Measurements from ENCODE around the gene UQCC2.

The UQCC2 gene

DNA sequence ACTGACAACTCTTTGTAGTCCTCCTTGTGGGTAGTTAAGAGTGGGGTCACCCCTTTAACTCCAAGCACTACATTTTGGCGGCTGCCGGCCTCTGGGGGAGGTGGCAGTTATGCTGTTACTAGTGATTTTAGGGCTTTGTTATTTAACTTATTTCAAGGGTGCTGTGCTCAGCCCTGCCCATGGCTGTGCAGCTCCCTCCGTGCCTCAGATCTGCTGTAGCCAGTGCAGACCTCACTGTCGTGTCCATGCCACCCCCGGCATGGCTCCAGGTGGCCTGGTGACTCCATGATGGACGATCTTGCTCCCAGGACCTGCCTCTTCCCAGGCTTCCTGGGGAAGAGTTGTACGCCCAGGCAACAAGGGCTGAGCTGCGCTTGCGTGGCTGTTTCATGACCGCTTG is 15.4 kb downstream of the UQCC2 start:
- no peak overlapping the region for H3K4me3 ChIP-seq (replicated peaks; ENCODE audit: low read depth, low read length)
- TF ChIP-seq, protein P1, sequence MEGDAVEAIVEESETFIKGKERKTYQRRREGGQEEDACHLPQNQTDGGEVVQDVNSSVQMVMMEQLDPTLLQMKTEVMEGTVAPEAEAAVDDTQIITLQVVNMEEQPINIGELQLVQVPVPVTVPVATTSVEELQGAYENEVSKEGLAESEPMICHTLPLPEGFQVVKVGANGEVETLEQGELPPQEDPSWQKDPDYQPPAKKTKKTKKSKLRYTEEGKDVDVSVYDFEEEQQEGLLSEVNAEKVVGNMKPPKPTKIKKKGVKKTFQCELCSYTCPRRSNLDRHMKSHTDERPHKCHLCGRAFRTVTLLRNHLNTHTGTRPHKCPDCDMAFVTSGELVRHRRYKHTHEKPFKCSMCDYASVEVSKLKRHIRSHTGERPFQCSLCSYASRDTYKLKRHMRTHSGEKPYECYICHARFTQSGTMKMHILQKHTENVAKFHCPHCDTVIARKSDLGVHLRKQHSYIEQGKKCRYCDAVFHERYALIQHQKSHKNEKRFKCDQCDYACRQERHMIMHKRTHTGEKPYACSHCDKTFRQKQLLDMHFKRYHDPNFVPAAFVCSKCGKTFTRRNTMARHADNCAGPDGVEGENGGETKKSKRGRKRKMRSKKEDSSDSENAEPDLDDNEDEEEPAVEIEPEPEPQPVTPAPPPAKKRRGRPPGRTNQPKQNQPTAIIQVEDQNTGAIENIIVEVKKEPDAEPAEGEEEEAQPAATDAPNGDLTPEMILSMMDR (IDR thresholded peaks at IDR 0.05; ENCODE audit: low read length, missing control alignments), result no peak
- DNase-seq (ENCODE audit: low read depth), result no peak

DNA sequence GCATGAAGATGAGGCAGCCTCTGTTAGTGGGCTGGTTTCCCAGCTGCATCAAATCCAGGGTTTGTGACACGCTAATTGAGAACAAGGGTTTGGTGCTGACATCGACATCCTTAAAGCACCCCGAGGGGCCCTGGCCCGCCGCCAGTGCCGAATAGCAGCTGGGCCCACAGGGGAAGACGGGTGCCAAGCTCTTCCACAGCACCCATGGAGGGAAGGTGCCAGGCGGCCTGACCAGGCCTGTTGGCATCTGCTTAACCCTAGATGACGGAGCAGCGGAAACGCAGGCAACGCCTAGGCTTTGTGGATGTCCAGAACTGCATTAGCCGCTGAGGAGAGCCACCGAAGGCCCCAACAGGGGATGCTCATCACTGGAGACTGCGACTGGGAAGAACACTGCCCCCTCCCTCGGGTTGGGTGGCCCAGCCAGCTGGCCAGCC is 16.0 kb downstream of the UQCC2 start:
- TF ChIP-seq, protein P1 (IDR thresholded peaks at IDR 0.05; ENCODE audit: low read length, missing control alignments), result no peak
- DNase-seq (ENCODE audit: low read depth), result no peak
- H3K4me3 ChIP-seq (replicated peaks; ENCODE audit: low read depth, low read length), result no peak overlapping the region

DNA sequence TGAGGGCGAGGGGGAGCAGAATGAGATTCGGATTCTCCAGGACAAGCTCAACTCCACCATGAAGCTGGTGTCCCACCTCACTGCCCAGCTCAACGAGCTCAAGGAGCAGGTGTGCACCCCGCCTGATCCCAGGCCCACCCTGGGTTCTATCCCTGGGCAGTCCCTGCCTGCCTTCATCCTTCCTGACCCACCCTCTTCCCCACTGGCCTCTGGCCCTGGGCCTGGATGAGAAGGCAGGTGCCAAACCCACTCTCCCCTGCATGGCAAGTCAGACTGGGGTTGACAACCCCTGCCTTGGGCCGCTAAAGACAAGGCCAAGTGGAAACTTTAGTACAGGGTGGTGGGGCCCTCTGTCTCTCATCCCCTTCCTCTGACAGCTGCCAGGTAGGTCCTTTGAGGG is 16.5 kb downstream of the UQCC2 start:
- TF ChIP-seq, protein P1 (IDR thresholded peaks at IDR 0.05; ENCODE audit: low read length, missing control alignments), result no peak
- no peak for DNase-seq (ENCODE audit: low read depth)
- no peak overlapping the region for H3K4me3 ChIP-seq (replicated peaks; ENCODE audit: low read depth, low read length)

DNA sequence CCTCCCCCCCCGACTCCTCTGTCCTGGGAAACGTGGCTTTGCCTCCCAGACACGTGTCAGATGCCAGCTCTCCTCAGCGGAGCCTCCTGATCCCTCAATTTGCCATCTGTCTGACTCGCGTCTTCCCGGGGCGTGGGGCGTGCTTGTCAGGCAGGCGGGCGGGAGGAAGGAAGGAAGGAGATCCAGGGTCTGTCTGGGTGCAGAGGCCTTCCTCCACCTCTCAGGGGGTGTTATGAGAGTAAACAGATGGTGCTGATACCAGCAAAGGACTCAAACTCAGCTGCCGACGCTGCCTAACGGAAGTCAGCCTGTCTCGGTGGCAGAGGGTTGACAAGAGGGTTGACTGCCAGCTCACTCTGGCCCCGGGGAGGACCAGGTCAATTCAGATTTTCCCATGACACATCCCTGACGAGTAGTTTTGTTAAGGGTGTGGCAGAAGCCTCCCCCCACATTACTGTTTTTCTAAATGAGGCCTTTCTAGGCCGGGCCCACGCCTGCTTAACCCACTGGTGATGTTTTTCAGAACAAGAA is 17.0 kb downstream of the UQCC2 start:
- no peak overlapping the region for H3K4me3 ChIP-seq (replicated peaks; ENCODE audit: low read depth, low read length)
- TF ChIP-seq, protein P1 (IDR thresholded peaks at IDR 0.05; ENCODE audit: low read length, missing control alignments), result no peak
- DNase-seq (ENCODE audit: low read depth), result peak; percentile 39

DNA sequence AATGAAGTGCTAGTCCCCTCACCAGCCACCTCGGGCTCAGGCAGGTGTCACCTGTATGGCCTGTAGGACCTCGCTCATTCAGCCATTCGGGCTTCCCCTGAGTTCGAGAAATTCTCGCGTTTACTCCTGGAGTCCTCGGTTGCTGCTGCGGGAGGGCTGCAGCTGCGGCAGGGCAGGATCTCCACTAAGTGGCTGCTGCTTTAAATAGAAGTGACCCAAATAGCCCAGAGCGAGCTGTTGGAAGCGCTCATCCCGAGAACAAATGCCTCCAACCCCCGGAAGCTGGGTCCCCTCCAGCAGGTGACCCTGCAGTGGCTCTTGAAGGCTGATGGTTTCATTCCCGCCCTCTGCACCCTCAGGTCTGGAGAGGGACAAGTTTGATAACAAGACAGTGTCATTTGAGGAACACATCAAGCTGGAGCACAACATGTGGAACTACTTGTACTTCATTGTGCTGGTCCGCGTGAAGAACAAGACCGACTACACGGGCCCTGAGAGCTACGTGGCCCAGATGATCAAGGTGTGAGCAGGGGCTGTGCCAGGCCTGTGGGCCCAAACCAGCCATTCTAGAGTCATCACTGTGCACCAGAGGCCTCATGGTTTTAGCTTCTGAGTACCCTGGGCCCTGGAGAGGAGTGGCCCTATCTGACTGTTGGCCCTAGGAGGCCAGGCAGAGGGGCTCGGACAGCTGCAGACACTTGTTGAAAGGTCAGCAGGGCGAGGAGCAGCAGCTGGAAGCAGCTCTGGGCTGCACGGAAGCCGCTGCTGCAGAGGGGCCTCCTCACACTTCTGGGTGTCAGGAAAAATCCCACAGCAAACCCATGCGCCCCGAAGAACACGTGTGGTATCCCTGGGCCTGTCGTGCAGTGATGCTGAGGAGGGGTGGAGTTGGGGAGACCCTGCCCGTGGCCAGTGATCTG is 18.1 kb downstream of the UQCC2 start:
- no peak for DNase-seq (ENCODE audit: low read depth)
- TF ChIP-seq, protein P1 (IDR thresholded peaks at IDR 0.05; ENCODE audit: low read length, missing control alignments), result no peak
- no peak overlapping the region for H3K4me3 ChIP-seq (replicated peaks; ENCODE audit: low read depth, low read length)

DNA sequence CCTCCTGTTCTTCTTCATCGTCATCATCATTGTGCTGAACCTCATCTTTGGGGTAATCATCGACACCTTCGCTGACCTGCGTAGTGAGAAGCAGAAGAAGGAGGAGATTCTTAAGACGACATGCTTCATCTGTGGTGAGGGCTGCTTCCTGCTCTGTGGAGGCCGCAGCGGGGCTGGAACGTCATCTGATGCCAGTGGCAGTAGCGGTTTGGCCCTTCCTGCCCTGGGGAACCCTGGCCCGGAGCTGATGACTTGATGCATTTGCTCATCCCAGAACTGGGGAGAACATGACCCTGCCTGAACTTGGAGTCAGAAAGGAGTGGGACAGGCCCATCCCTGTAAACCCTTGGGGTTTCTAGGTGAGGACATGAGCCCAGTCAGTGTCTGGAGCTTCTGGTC is 18.7 kb downstream of the UQCC2 start:
- no peak overlapping the region for H3K4me3 ChIP-seq (replicated peaks; ENCODE audit: low read depth, low read length)

More for the DNA sequence above, 18.7 kb downstream of the UQCC2 start:
- TF ChIP-seq, protein P1 (IDR thresholded peaks at IDR 0.05; ENCODE audit: low read length, missing control alignments), result no peak
- no peak for DNase-seq (ENCODE audit: low read depth)

All from fibroblast of pulmonary artery (primary cell).